Upper lobe of left lung (tissue), 6 donors: ENCODE data around the gene EPB41L3. TPM values are rescaled to one million over a fixed set of nuclear protein-coding genes. Genes with fewer than 3 reads are reported as not detected.

Experiments used
- ATAC-seq, 2 donors: fragments of 200-7000 bp; cut with Tn5 transposase; one replicate each; pipeline ENCODE4 v1.9.1; 2022; ENCODE audit warnings: mild to moderate bottlenecking in 2 of 2, moderate library complexity in 2 of 2; ENCODE audit not compliant: low FRiP score in 2 of 2
- DNase-seq, 2 donors: peaks; one replicate each; pipeline ENCODE4 v3.0.0-alpha.2; 2019 to 2020
- H3K27ac ChIP-seq, 4 donors: fragments of 200-600 bp; sonication (generic); one replicate each; pipeline ENCODE4 v1.5.1; 2016 to 2019
- H3K27me3 ChIP-seq, 4 donors: fragments of 200-600 bp; sonication (generic); one replicate each; pipeline ENCODE4 v1.5.1; 2017 to 2019
- H3K36me3 ChIP-seq, 4 donors: fragments of 200-600 bp; sonication (generic); one replicate each; pipeline ENCODE4 v1.5.1; 2016 to 2019
- H3K4me1 ChIP-seq, 4 donors: fragments of 200-600 bp; sonication (generic); one replicate each; pipeline ENCODE4 v1.5.1; 2018 to 2019
- H3K4me3 ChIP-seq, 4 donors: fragments of 200-600 bp; sonication (generic); one replicate each; pipeline ENCODE4 v1.5.1; 2017 to 2019; ENCODE audit warnings: mild to moderate bottlenecking in 2 of 4, moderate library complexity in 1 of 4
- H3K9me3 ChIP-seq, 4 donors: fragments of 200-600 bp; sonication (generic); one replicate each; pipeline ENCODE4 v1.5.1; 2018 to 2019
- EP300 ChIP-seq, 4 donors: sonication (generic); formaldehyde crosslinking; IDR thresholded peaks; one replicate each; pipeline ENCODE4 v1.5.1; 2017; ENCODE audit warnings: antibody characterized with exemption in 4 of 4, control low read depth in 2 of 4
- POLR2A ChIP-seq, 4 donors: fragments of 450-650 bp; IDR thresholded peaks; one replicate each; pipeline ENCODE4 v1.5.1; 2016 to 2017; ENCODE audit warnings: antibody characterized with exemption in 4 of 4, mild to moderate bottlenecking in 2 of 4
- POLR2AphosphoS5 ChIP-seq, 2 donors: sonication (generic); formaldehyde crosslinking; IDR thresholded peaks; one replicate each; pipeline ENCODE4 v1.5.1; 2017; ENCODE audit warnings: antibody characterized with exemption in 2 of 2
- WGBS, 2 donors: methylation state at CpG; one replicate each; pipeline ENCODE4 v1.1.5; 2017 to 2018; 5-methylcytosine and 5-hydroxymethylcytosine counted together
- total RNA-seq, 6 donors: library from RNA; depleted of rRNA in 4 of 6; stranded (reverse); fragments of >200 nt in 4 of 6; gene quantifications; one replicate each; pipeline versions ENCODE4 v1.1.0 to v1.2.1, GENCODE V29; 2016 to 2021
- TF ChIP-seq, protein P1 (sequence below), 6 experiments: fragments of 450-650 bp in 4 of 6; fragments of 200-600 bp in 2 of 6; sonication (generic) in 2 of 6; IDR thresholded peaks; one replicate each; pipeline ENCODE4 v1.5.1; 2016 to 2019; ENCODE audit warnings: antibody characterized with exemption in 6 of 6
- donor health status: DM: no; HTN: no; CAD: no; lungs with moderate emphysema.
- donor health status: DM: no; HTN: yes; CAD: no; lungs with severe emphysema.

The EPB41L3 gene
- total RNA-seq, 6 donors from 2014 or later, result 56.4 to 268 (median 85.7) TPM

DNA sequence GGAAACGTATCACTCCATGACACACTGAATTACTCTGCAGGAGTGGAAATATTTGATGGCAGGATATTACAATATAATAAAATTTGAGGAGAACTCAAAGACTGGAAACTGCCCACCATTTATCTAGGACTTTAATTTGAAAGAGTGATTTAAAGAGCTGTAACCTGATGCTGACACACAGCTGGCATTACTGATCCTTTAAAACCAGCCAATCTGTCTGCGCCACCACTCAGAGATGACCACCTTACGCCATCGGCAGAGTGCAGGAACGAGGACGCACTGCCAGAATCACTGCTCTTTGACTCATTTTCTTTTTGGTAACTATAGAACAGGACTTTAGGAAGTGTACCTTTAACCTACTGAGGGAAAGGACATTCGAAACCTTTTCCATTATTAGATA is 114.1 kb downstream of the EPB41L3 start:
- Histone ChIP-seq H3K4me3 (no peak overlapping the region), H3K27ac (no peak overlapping the region), H3K27me3 (no peaks in the 10 kb centered on the region), H3K36me3 (no peaks in the 10 kb centered on the region), H3K4me1 (no peaks in the 10 kb centered on the region), H3K9me3 (no peaks in the 10 kb centered on the region)
- ATAC-seq, result no peak
- WGBS, 2 donors, result 87 to 90% methylated on average over 7 of the region's 7 CpGs
- TF ChIP-seq POLR2A (IDR thresholded peaks at IDR 0.05) (no peak), POLR2AphosphoS5 (IDR thresholded peaks at IDR 0.05) (no peak), EP300 (IDR thresholded peaks at IDR 0.05) (no peak)
- TF ChIP-seq, protein P1, sequence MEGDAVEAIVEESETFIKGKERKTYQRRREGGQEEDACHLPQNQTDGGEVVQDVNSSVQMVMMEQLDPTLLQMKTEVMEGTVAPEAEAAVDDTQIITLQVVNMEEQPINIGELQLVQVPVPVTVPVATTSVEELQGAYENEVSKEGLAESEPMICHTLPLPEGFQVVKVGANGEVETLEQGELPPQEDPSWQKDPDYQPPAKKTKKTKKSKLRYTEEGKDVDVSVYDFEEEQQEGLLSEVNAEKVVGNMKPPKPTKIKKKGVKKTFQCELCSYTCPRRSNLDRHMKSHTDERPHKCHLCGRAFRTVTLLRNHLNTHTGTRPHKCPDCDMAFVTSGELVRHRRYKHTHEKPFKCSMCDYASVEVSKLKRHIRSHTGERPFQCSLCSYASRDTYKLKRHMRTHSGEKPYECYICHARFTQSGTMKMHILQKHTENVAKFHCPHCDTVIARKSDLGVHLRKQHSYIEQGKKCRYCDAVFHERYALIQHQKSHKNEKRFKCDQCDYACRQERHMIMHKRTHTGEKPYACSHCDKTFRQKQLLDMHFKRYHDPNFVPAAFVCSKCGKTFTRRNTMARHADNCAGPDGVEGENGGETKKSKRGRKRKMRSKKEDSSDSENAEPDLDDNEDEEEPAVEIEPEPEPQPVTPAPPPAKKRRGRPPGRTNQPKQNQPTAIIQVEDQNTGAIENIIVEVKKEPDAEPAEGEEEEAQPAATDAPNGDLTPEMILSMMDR (IDR thresholded peaks at IDR 0.05), result no peak
- no peak for DNase-seq

DNA sequence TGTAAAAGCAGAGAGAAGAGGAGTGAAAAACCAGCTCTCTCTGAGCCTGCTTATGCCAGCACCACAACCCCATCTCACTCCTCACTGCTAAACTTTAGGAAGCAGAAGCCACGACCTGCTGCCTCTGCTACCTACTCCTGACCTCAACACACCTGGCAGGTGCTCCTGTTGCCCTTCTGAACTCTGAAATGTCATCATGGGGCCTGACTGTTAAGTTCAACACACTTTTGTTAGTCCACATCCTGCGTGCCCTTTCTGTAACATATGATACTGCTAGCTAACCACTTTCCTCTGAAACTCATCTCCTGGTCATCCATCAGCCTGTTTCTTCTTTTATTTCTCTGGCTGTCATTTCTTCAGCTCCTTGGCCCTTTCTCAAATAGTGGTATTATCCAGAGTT is 118.1 kb downstream of the EPB41L3 start:
- TF ChIP-seq, protein P1 (IDR thresholded peaks at IDR 0.05), result no peak
- Histone ChIP-seq H3K4me1 (no peaks in the 10 kb centered on the region), H3K36me3 (peaks cover 0 to 5% (median 1%) of the 10 kb centered on the region in 4 donors), H3K9me3 (no peaks in the 10 kb centered on the region), H3K4me3 (no peak overlapping the region), H3K27me3 (no peaks in the 10 kb centered on the region), H3K27ac (no peak overlapping the region)
- no peak for DNase-seq
- no peak for ATAC-seq
- 71 to 74% methylated on average over 2 of the region's 2 CpGs for WGBS, 2 donors

DNA sequence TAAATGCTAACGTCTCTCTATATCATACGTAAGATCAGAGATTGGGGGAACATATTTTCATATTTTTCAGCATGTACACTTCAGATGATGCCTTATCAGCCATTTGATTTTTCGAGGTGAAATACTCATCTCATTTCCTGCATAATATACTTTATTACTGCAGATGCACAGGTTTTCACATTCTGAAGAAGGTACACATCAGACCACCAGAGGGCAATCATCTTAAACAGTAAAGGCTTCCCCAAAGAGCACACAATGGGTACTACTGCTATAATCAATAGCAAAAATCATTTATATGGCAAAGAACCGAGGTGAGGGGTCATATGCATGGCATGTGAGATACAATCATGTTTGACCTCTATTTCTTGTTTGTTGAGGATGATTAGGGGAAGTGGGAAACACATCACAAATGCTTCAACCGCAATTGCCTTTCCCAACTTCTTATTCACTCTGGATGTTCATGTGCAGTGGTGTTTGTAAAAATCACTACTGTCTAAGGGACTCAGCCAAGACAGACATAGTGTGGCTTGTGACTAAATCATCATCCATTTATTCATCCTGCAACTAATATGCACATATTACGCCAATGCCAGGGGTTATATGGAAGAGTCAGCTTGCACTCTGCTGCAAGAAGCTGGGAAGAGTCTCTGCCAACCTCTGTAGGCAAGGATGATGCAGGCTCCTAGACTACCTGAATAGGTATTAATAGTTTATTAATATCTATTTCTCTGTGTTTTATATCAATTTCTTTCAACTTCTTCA is 118.7 kb downstream of the EPB41L3 start:
- ATAC-seq (peak in 1 of 2 donors; percentile 63), DNase-seq (no peak)
- TF ChIP-seq, protein P1 (IDR thresholded peaks at IDR 0.05), result peak in 4 of 6 experiments; percentile 19 to 34 (median 30)
- no peak for TF ChIP-seq EP300 (IDR thresholded peaks at IDR 0.05)
- no peak for TF ChIP-seq POLR2AphosphoS5 (IDR thresholded peaks at IDR 0.05)
- H3K27ac ChIP-seq, result no peak overlapping the region
- no peaks in the 10 kb centered on the region for H3K9me3 ChIP-seq
- H3K36me3 ChIP-seq, result peaks cover 0 to 5% (median 1%) of the 10 kb centered on the region in 4 donors
- H3K4me3 ChIP-seq, result no peak overlapping the region
- WGBS, 2 donors, result 56 to 72% methylated on average over 6 of the region's 6 CpGs
- no peaks in the 10 kb centered on the region for H3K27me3 ChIP-seq
- no peaks in the 10 kb centered on the region for H3K4me1 ChIP-seq

DNA sequence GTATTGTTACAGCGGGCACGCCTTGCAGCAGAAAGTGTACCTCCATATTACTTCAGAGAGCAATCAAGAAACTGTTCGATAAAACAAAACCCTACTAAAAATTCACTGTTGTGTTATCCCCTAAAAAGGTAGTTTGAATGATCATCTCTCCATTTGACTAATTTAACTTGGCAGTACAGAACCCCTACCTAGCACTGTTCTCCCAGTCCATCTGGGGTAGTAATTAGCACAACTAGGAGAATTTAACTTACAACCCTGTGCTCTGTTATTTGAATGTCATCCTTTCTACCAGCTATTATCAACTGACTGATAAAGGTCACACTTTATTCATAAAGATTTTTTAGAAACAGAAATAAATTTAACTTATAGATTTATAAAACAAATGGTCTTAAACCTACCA is 121.2 kb downstream of the EPB41L3 start:
- TF ChIP-seq, protein P1 (IDR thresholded peaks at IDR 0.05), result no peak
- TF ChIP-seq EP300 (IDR thresholded peaks at IDR 0.05), result no peak
- Histone ChIP-seq H3K9me3 (no peaks in the 10 kb centered on the region), H3K4me3 (no peak overlapping the region), H3K27ac (no peak overlapping the region), H3K4me1 (peaks cover 0 to 7% (median under 1%) of the 10 kb centered on the region in 4 donors), H3K27me3 (no peaks in the 10 kb centered on the region), H3K36me3 (peaks cover 0 to 5% (median 1%) of the 10 kb centered on the region in 4 donors)
- DNase-seq, result no peak
- 95 to 99% methylated on average over 3 of the region's 3 CpGs for WGBS, 2 donors
- ATAC-seq, result no peak

DNA sequence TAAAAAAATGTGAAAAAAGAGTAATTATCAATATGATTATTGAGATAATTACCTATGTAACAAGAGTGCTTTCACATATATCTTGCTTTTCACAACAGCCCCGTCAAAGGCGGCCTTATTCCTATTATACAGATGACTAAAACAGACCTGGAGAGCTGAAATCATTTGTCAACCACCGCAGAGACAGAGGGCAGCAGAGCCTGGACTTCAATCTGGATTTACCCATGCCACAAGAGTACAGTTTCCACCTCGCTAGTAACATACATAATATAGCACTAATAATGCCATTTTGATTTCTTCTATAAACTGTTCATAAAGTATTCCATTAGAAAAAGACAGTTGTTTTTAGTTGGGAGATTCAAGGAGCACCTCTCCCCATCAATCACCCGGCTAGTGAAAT is 121.8 kb downstream of the EPB41L3 start:
- no peak for ATAC-seq
- no peaks in the 10 kb centered on the region for H3K9me3 ChIP-seq
- WGBS, 2 donors, result 80 to 94% methylated on average over 5 of the region's 5 CpGs
- H3K27me3 ChIP-seq, result no peaks in the 10 kb centered on the region
- DNase-seq, result no peak
- H3K27ac ChIP-seq, result no peak overlapping the region
- peaks cover 0 to 12% (median 6%) of the 10 kb centered on the region in 4 donors for H3K4me1 ChIP-seq
- peaks cover 0 to 5% (median 1%) of the 10 kb centered on the region in 4 donors for H3K36me3 ChIP-seq
- TF ChIP-seq EP300 (IDR thresholded peaks at IDR 0.05) (no peak), POLR2A (IDR thresholded peaks at IDR 0.05) (no peak), POLR2AphosphoS5 (IDR thresholded peaks at IDR 0.05) (no peak)
- TF ChIP-seq, protein P1 (IDR thresholded peaks at IDR 0.05), result no peak
- H3K4me3 ChIP-seq, result no peak overlapping the region
